GM12865 (cell line): ENCODE data around the gene PRSS50.

ENCODE experiments used
- DNase-seq: peaks from one replicate; pipeline ENCODE4 v3.0.0; 2010; ENCODE audit warnings: low read depth
- H3K4me3 ChIP-seq: 2 replicates; pipeline ENCODE4 v1.5.1; 2011; ENCODE audit warnings: mild to moderate bottlenecking, low read depth, low read length, control low read depth
- CTCF ChIP-seq: IDR thresholded peaks from 2 replicates; pipeline ENCODE4 v1.5.1; 2011; ENCODE audit warnings: low read length, control low read depth, low read depth, inconsistent platforms; ENCODE audit not compliant: insufficient read depth; ENCODE audit errors: missing control alignments

Gene PRSS50

GRCh38 chr3:46670000-46670890 lies 47.4 kb downstream of the PRSS50 start:
- H3K4me3 ChIP-seq = no peak overlapping the region
- no peak for TF ChIP-seq CTCF
- no peak for DNase-seq

GRCh38 chr3:46669191-46669999 lies 48.3 kb downstream of the PRSS50 start:
- H3K4me3 ChIP-seq = no peak overlapping the region
- DNase-seq = no peak
- no peak for TF ChIP-seq CTCF

- DNase-seq = no peak
- no peak for TF ChIP-seq CTCF
- no peak overlapping the region for H3K4me3 ChIP-seq
These were observed 49.1 kb downstream of the PRSS50 start for GRCh38 chr3:46668591-46668990.

GRCh38 chr3:46668116-46668515 lies 49.6 kb downstream of the PRSS50 start:
- no peak for DNase-seq
- no peak for TF ChIP-seq CTCF
- no peak overlapping the region for H3K4me3 ChIP-seq

- H3K4me3 ChIP-seq = no peak overlapping the region
- no peak for DNase-seq
- TF ChIP-seq CTCF = no peak
These were observed 50.0 kb downstream of the PRSS50 start for GRCh38 chr3:46667657-46668056.

GRCh38 chr3:46667061-46667621 lies 50.5 kb downstream of the PRSS50 start:
- no peak for TF ChIP-seq CTCF
- H3K4me3 ChIP-seq = no peak overlapping the region
- no peak for DNase-seq
